Activated T-cell treated with anti-CD3 and anti-CD28 coated beads for 24 hours (primary cell): ENCODE results near the gene ZSWIM6.

ENCODE experiments used
- DNase-seq: peaks from one replicate; pipeline ENCODE4 v3.0.0-alpha.2; 2020; ENCODE audit warnings: low read depth

Gene ZSWIM6

GRCh38 chr5:61331407-61332357 lies at the start of gene ZSWIM6:
ZSWIM6 (plus strand) TSS chr5:61332258; CDS start chr5:61332273, 15 bp downstream.
- DNase-seq: peak; percentile 97

GRCh38 chr5:61283471-61283870 lies 48.6 kb upstream of the ZSWIM6 start:
- DNase-seq: no peak

- DNase-seq: no peak
Observed at GRCh38 chr5:61285531-61285930, 46.5 kb upstream of the ZSWIM6 start.

GRCh38 chr5:61286446-61287132 lies 45.5 kb upstream of the ZSWIM6 start:
- no peak for DNase-seq

- DNase-seq: no peak
Observed at GRCh38 chr5:61287474-61287873, 44.6 kb upstream of the ZSWIM6 start.

GRCh38 chr5:61289241-61289640 lies 42.8 kb upstream of the ZSWIM6 start:
- DNase-seq: no peak

GRCh38 chr5:61289669-61290306 lies 42.3 kb upstream of the ZSWIM6 start:
- DNase-seq: no peak

GRCh38 chr5:61290791-61291210 lies 41.3 kb upstream of the ZSWIM6 start:
- DNase-seq: no peak

- no peak for DNase-seq
Observed at GRCh38 chr5:61292062-61292657, 39.9 kb upstream of the ZSWIM6 start.

- DNase-seq: no peak
Observed at GRCh38 chr5:61293071-61293470, 39.0 kb upstream of the ZSWIM6 start.

GRCh38 chr5:61293873-61294272 lies 38.2 kb upstream of the ZSWIM6 start:
- DNase-seq: no peak

- no peak for DNase-seq
Observed at GRCh38 chr5:61295365-61295764, 36.7 kb upstream of the ZSWIM6 start.

GRCh38 chr5:61298066-61298465 lies 34.0 kb upstream of the ZSWIM6 start:
- no peak for DNase-seq

GRCh38 chr5:61298580-61298979 lies 33.5 kb upstream of the ZSWIM6 start:
- DNase-seq: no peak

- no peak for DNase-seq
Observed at GRCh38 chr5:61299261-61299681, 32.8 kb upstream of the ZSWIM6 start.

GRCh38 chr5:61301341-61302199 lies 30.5 kb upstream of the ZSWIM6 start:
- no peak for DNase-seq

- DNase-seq: no peak
Observed at GRCh38 chr5:61302200-61302563, 29.9 kb upstream of the ZSWIM6 start.

- no peak for DNase-seq
Observed at GRCh38 chr5:61303346-61303745, 28.7 kb upstream of the ZSWIM6 start.

- no peak for DNase-seq
Observed at GRCh38 chr5:61304590-61305381, 27.3 kb upstream of the ZSWIM6 start.

GRCh38 chr5:61306531-61307131 lies 25.4 kb upstream of the ZSWIM6 start:
- DNase-seq: no peak
